Loucy (cell line): Measurements from ENCODE around the gene COL20A1.
"Not testable (repeated sequence)": the region's sequence is repeated elsewhere in the genome, so short reads cannot be mapped to it uniquely, and the experiment has no call there.

Experiments used
- H2AFZ ChIP-seq: fragments of 200-600 bp; sonication (generic); 2 replicates; pipeline ENCODE4 v1.6.0; 2016; ENCODE audit warnings: antibody characterized with exemption, mild to moderate bottlenecking, low read length, moderate library complexity
- H3F3A ChIP-seq: fragments of 200-600 bp; 2 replicates; pipeline ENCODE4 v1.6.0; 2016; ENCODE audit warnings: antibody characterized with exemption, low read depth, mild to moderate bottlenecking
- H3K27me3 ChIP-seq: fragments of 200-600 bp; sonication (generic); 2 replicates; pipeline ENCODE4 v1.6.1; 2014; ENCODE audit warnings: low read length, mild to moderate bottlenecking; ENCODE audit not compliant: insufficient read depth, poor library complexity, severe bottlenecking
- H3K36me3 ChIP-seq: fragments of 200-600 bp; sonication (generic); 2 replicates; pipeline ENCODE4 v1.6.1; 2016; ENCODE audit warnings: low read length; ENCODE audit not compliant: insufficient read depth
- H3K4me1 ChIP-seq: fragments of 200-600 bp; sonication (generic); 2 replicates; pipeline ENCODE4 v1.5.1; 2014; ENCODE audit warnings: low read length, mild to moderate bottlenecking; ENCODE audit not compliant: insufficient read depth, poor library complexity, severe bottlenecking
- H3K4me2 ChIP-seq: fragments of 200-600 bp; sonication (generic); 2 replicates; pipeline ENCODE4 v1.6.0; 2014; ENCODE audit warnings: antibody characterized with exemption, low read length, low read depth, mild to moderate bottlenecking; ENCODE audit not compliant: poor library complexity, severe bottlenecking
- H3K4me3 ChIP-seq: fragments of 200-600 bp; sonication (generic); 2 replicates; pipeline ENCODE4 v1.5.1; 2014; ENCODE audit warnings: low read length, mild to moderate bottlenecking, mixed read lengths; ENCODE audit not compliant: poor library complexity, severe bottlenecking
- H3K79me2 ChIP-seq: fragments of 200-600 bp; sonication (generic); 2 replicates; pipeline ENCODE4 v1.6.1; 2014; ENCODE audit warnings: low read length; ENCODE audit not compliant: insufficient read depth
- H3K9ac ChIP-seq: fragments of 200-600 bp; sonication (generic); 2 replicates; pipeline ENCODE4 v1.6.0; 2014; ENCODE audit warnings: mild to moderate bottlenecking, low read depth, low read length, moderate library complexity; ENCODE audit not compliant: poor library complexity, severe bottlenecking
- H3K9me2 ChIP-seq: fragments of 200-600 bp; sonication (generic); replicated peaks from 2 replicates; pipeline ENCODE4 v1.6.1; 2016; ENCODE audit warnings: low read depth, low read length, mixed read lengths
- H3K9me3 ChIP-seq: fragments of 200-600 bp; sonication (generic); 2 replicates; pipeline ENCODE4 v1.6.1; 2014; ENCODE audit warnings: mild to moderate bottlenecking, antibody characterized with exemption, low read length, low read depth; ENCODE audit not compliant: insufficient read depth
- H4K20me1 ChIP-seq: fragments of 200-600 bp; sonication (generic); 2 replicates; pipeline ENCODE4 v1.6.0; 2014; ENCODE audit warnings: antibody characterized with exemption, low read length, mild to moderate bottlenecking; ENCODE audit not compliant: insufficient read depth, poor library complexity, severe bottlenecking
- EZH2phosphoT487 ChIP-seq: fragments of 200-600 bp; IDR thresholded peaks from 2 replicates; pipeline ENCODE4 v1.6.1; 2018; ENCODE audit warnings: antibody characterized with exemption, mild to moderate bottlenecking, moderate library complexity, borderline replicate concordance
- TF ChIP-seq, protein P1 (sequence below): fragments of 200-600 bp; sonication (generic); conservative IDR thresholded peaks from 2 replicates; pipeline ENCODE4 v1.5.1; 2014; ENCODE audit warnings: mild to moderate bottlenecking, antibody characterized with exemption, low read length

COL20A1 gene

DNA sequence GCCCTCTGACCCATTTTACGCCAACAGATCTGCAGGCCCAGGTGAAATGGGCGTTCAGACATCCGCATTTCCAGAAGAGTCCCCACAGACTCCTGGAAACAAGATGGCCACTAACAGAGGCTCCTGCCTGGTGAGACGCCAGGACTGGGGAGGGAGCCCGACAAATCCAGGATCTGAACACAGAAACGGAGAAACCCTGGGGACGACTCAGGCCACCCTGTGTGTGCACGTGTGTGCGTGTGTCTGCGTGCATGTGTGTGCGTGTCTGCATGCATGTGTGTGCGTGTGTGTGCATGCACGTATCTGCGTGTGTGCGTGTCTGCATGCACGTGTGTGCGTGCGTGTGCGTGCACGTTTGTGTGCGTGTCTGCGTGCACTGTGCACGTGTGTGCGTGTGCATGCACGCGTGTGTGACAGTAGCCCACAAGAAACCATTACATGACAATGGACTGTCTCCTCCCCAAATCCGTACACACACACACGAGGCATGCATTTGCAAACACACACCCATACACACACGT, 43.3 kb downstream of the COL20A1 start:
- Histone ChIP-seq H3K27me3 (no peaks in the 10 kb centered on the region), H3F3A (no peaks in the 10 kb centered on the region), H3K79me2 (no peaks in the 10 kb centered on the region), H2AFZ (no peak overlapping the region), H4K20me1 (no peaks in the 10 kb centered on the region), H3K9me2 (no peaks in the 10 kb centered on the region), H3K4me1 (no peaks in the 10 kb centered on the region), H3K4me2 (no peak overlapping the region), H3K36me3 (no peaks in the 10 kb centered on the region), H3K9me3 (no peaks in the 10 kb centered on the region; the same call in 1 of the 2 replicates), H3K9ac (no peak overlapping the region), H3K4me3 (no peak overlapping the region)
- TF ChIP-seq EZH2phosphoT487: no peak
- TF ChIP-seq, protein P1, sequence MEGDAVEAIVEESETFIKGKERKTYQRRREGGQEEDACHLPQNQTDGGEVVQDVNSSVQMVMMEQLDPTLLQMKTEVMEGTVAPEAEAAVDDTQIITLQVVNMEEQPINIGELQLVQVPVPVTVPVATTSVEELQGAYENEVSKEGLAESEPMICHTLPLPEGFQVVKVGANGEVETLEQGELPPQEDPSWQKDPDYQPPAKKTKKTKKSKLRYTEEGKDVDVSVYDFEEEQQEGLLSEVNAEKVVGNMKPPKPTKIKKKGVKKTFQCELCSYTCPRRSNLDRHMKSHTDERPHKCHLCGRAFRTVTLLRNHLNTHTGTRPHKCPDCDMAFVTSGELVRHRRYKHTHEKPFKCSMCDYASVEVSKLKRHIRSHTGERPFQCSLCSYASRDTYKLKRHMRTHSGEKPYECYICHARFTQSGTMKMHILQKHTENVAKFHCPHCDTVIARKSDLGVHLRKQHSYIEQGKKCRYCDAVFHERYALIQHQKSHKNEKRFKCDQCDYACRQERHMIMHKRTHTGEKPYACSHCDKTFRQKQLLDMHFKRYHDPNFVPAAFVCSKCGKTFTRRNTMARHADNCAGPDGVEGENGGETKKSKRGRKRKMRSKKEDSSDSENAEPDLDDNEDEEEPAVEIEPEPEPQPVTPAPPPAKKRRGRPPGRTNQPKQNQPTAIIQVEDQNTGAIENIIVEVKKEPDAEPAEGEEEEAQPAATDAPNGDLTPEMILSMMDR: no peak

GRCh38 chr20:63337786-63338420, 44.9 kb downstream of the COL20A1 start:
- Histone ChIP-seq H3K4me1 (no peaks in the 10 kb centered on the region), H3K36me3 (no peaks in the 10 kb centered on the region), H3K4me3 (no peak overlapping the region), H3K9ac (no peak overlapping the region), H3K9me2 (no peaks in the 10 kb centered on the region), H3K4me2 (no peak overlapping the region), H2AFZ (no peak overlapping the region), H3K9me3 (no peaks in the 10 kb centered on the region; the same call in 1 of the 2 replicates), H3F3A (no peaks in the 10 kb centered on the region), H4K20me1 (no peaks in the 10 kb centered on the region), H3K27me3 (no peaks in the 10 kb centered on the region), H3K79me2 (no peaks in the 10 kb centered on the region)
- TF ChIP-seq, protein P1: no peak
- no peak for TF ChIP-seq EZH2phosphoT487

DNA sequence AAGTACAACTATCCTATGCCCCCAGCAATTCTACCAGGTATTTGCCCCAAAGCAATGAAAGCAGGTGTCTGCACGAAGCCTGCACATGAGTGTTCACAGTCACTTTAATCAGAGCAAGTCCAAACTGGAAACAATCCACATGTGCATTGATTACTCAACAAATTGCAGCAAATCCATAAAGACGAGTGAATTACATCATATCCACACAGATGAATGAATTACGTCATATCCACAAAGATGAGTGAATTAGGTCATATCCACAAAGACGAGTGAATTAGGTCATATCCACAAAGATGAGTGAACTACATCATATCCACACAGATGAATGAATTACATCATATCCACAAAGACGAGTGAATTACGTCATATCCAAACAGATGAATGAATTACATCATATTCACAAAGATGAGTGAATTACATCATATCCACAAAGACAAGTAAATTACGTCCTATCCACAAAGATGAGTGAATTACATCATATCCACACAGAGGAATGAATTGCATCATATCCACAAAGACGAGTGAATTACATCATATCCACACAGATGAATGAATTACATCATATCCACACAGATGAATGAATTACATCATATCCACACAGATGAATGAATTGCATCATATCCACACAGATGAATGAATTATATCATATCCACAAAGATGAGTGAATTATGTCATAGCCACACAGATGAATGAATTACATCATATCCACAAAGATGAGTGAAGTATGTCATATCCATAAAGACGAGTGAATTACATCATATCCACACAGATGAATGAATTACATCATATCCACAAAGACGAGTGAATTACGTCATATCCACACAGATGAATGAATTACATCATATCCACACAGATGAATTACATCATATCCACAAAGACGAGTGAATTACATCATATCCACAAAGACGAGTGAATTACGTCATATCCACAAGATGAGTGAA, 46.4 kb downstream of the COL20A1 start:
- H3K9me3 ChIP-seq, H3K9me2 ChIP-seq, H3K4me1 ChIP-seq, H3K9ac ChIP-seq, H3K27me3 ChIP-seq, H4K20me1 ChIP-seq, H3K36me3 ChIP-seq, H3K79me2 ChIP-seq, H3K4me3 ChIP-seq, H3F3A ChIP-seq, H2AFZ ChIP-seq, H3K4me2 ChIP-seq: not testable (repeated sequence)

DNA sequence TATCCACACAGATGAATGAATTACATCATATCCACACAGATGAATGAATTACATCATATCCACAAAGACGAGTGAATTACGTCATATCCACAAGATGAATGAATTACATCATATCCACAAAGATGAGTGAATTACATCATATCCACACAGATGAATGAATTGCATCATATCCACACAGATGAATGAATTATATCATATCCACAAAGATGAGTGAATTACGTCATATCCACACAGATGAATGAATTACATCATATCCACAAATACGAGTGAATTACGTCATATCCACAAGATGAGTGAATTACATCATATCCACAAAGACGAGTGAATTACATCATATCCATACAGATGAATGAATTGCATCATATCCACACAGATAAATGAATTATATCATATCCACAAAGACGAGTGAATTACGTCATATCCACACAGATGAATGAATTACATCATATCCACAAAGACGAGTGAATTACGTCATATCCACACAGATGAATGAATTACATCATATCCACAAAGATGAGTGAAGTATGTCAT, 47.2 kb downstream of the COL20A1 start:
- H3K9me3 ChIP-seq, H4K20me1 ChIP-seq, H3K9ac ChIP-seq, H3K9me2 ChIP-seq, H3F3A ChIP-seq, H3K79me2 ChIP-seq, H3K4me3 ChIP-seq, H3K4me1 ChIP-seq, H3K27me3 ChIP-seq, H3K36me3 ChIP-seq, H2AFZ ChIP-seq, H3K4me2 ChIP-seq: not testable (repeated sequence)
